Esophagus muscularis mucosa (tissue), 4 donors: ENCODE measurements around the gene METTL4. TPM values are rescaled to one million over a fixed set of nuclear protein-coding genes. Genes with fewer than 3 reads are reported as not detected.

ENCODE experiments used
- DNase-seq: peaks from one replicate; pipeline ENCODE4 v3.0.0-alpha.2; 2017; ENCODE audit errors: extremely low spot score
- H3K27ac ChIP-seq, 4 donors: fragments of 200-600 bp; sonication (generic); replicated peaks in 1 of 4; 1 replicate in 3 of 4; 2 replicates in 1 of 4; pipeline ENCODE4 v1.5.1; 2016 to 2019; ENCODE audit warnings: mild to moderate bottlenecking in 1 of 4
- H3K27me3 ChIP-seq, 4 donors: fragments of 200-600 bp; sonication (generic); one replicate each; pipeline versions ENCODE4 v1.5.1 to v1.6.0; 2016 to 2019
- H3K36me3 ChIP-seq, 4 donors: fragments of 200-600 bp; sonication (generic); one replicate each; pipeline ENCODE4 v1.5.1; 2016 to 2019
- H3K4me1 ChIP-seq, 4 donors: fragments of 200-600 bp; sonication (generic); one replicate each; pipeline ENCODE4 v1.5.1; 2016 to 2019
- H3K4me3 ChIP-seq, 4 donors: fragments of 200-600 bp; sonication (generic); 1 replicate in 2 of 4; 2 replicates in 2 of 4; pipeline ENCODE4 v1.5.1; 2016 to 2019; ENCODE audit warnings: mild to moderate bottlenecking in 4 of 4, moderate library complexity in 1 of 4
- H3K9me3 ChIP-seq, 4 donors: fragments of 200-600 bp; sonication (generic); 1 replicate in 3 of 4; 2 replicates in 1 of 4; pipeline ENCODE4 v1.5.1; 2016 to 2019
- EP300 ChIP-seq: sonication (generic); formaldehyde crosslinking; IDR thresholded peaks from one replicate; pipeline ENCODE4 v1.6.1; 2017; ENCODE audit warnings: antibody characterized with exemption
- POLR2A ChIP-seq: fragments of 450-650 bp; IDR thresholded peaks from one replicate; pipeline ENCODE4 v1.6.1; 2017; ENCODE audit warnings: antibody characterized with exemption, moderate library complexity, mild to moderate bottlenecking, low read depth
- POLR2AphosphoS5 ChIP-seq, 2 donors: sonication (generic); formaldehyde crosslinking; IDR thresholded peaks; one replicate each; pipeline ENCODE4 v1.6.1; 2017; ENCODE audit warnings: antibody characterized with exemption in 2 of 2
- WGBS: methylation state at CpG from one replicate; pipeline ENCODE4 v1.1.5; 2018; 5-methylcytosine and 5-hydroxymethylcytosine counted together
- intact Hi-C: fragments of 100-400 bp; cut with DNase I; formaldehyde crosslinking; loops from one replicate; pipeline ENCODE4 v1.15.1; 2023
- total RNA-seq, 4 donors: library from RNA; depleted of rRNA; stranded (reverse); fragments of >200 nt; gene quantifications; one replicate each; pipeline versions ENCODE4 v1.1.0 to v1.2.1, GENCODE V29; 2016
- TF ChIP-seq, protein P1 (sequence below), 3 experiments: fragments of 200-600 bp in 2 of 3; fragments of 450-650 bp in 1 of 3; sonication (generic) in 2 of 3; IDR thresholded peaks; one replicate each; pipeline ENCODE4 v1.5.1; 2017 to 2019; ENCODE audit warnings: antibody characterized with exemption in 3 of 3, mild to moderate bottlenecking in 2 of 3, moderate library complexity in 1 of 3

METTL4 gene
- total RNA-seq, 4 donors from 2014 or later = 4.3 to 8.3 (median 5.7) TPM

- H3K4me3 ChIP-seq = no peak overlapping the region
- no peak for DNase-seq
- no peaks in the 10 kb centered on the region for H3K9me3 ChIP-seq
- TF ChIP-seq, protein P1, sequence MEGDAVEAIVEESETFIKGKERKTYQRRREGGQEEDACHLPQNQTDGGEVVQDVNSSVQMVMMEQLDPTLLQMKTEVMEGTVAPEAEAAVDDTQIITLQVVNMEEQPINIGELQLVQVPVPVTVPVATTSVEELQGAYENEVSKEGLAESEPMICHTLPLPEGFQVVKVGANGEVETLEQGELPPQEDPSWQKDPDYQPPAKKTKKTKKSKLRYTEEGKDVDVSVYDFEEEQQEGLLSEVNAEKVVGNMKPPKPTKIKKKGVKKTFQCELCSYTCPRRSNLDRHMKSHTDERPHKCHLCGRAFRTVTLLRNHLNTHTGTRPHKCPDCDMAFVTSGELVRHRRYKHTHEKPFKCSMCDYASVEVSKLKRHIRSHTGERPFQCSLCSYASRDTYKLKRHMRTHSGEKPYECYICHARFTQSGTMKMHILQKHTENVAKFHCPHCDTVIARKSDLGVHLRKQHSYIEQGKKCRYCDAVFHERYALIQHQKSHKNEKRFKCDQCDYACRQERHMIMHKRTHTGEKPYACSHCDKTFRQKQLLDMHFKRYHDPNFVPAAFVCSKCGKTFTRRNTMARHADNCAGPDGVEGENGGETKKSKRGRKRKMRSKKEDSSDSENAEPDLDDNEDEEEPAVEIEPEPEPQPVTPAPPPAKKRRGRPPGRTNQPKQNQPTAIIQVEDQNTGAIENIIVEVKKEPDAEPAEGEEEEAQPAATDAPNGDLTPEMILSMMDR (IDR thresholded peaks at IDR 0.05) = no peak
- no peak overlapping the region for H3K27ac ChIP-seq
- intact Hi-C loops = no loop called here
- no peaks in the 10 kb centered on the region for H3K4me1 ChIP-seq
- no peaks in the 10 kb centered on the region for H3K27me3 ChIP-seq
- no peaks in the 10 kb centered on the region for H3K36me3 ChIP-seq
- 79% methylated on average over 3 of the region's 3 CpGs for WGBS
Observed at GRCh38 chr18:2508678-2509077, 62.6 kb downstream of the METTL4 start.

GRCh38 chr18:2508155-2508554 is 63.1 kb downstream of the METTL4 start:
- no peak for DNase-seq
- TF ChIP-seq POLR2AphosphoS5 (IDR thresholded peaks at IDR 0.05) (no peak), EP300 (no peak), POLR2A (no peak)
- TF ChIP-seq, protein P1 (IDR thresholded peaks at IDR 0.05) = no peak
- Histone ChIP-seq H3K9me3 (no peaks in the 10 kb centered on the region), H3K27me3 (no peaks in the 10 kb centered on the region), H3K27ac (no peak overlapping the region), H3K4me1 (no peaks in the 10 kb centered on the region), H3K4me3 (no peak overlapping the region), H3K36me3 (no peaks in the 10 kb centered on the region)
- intact Hi-C loops = no loop called here
- 83% methylated on average over 2 of the region's 2 CpGs for whole genome bisulfite sequencing

- Histone ChIP-seq H3K9me3 (no peaks in the 10 kb centered on the region), H3K27me3 (no peaks in the 10 kb centered on the region), H3K4me1 (no peaks in the 10 kb centered on the region), H3K4me3 (no peak overlapping the region), H3K36me3 (no peaks in the 10 kb centered on the region), H3K27ac (no peak overlapping the region)
- DNase-seq = no peak
- intact Hi-C loops = no loop called here
- TF ChIP-seq EP300 (no peak), POLR2AphosphoS5 (IDR thresholded peaks at IDR 0.05) (no peak), POLR2A (no peak)
- TF ChIP-seq, protein P1 (IDR thresholded peaks at IDR 0.05) = no peak
- 85% methylated on average over 1 of the region's 1 CpG for WGBS
Observed at GRCh38 chr18:2504642-2505041, 66.7 kb downstream of the METTL4 start.

DNA sequence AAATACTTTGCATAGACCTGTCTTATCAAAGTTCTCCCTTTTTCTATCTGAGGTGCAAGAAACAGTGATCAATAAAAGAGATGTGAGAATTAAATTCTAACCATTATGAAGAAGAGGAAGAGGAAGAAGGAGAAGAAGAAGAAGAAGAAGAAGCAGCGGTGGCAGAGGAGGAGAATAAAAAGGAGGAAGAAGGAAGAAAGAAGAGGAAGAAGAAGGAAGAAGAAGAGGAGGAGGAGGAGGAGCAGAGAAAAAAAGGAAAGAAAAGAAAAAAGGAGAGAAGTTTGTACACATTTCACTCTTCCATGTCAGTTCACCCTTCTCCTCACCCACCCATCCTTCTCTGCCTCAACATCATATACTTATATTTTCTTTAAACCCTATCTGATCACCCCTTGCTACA is 68.4 kb downstream of the METTL4 start:
- Histone ChIP-seq H3K27me3 (no peaks in the 10 kb centered on the region), H3K36me3 (no peaks in the 10 kb centered on the region), H3K4me3 (no peak overlapping the region), H3K9me3 (no peaks in the 10 kb centered on the region), H3K27ac (no peak overlapping the region), H3K4me1 (no peaks in the 10 kb centered on the region)
- intact Hi-C loops = no loop called here
- DNase-seq = no peak
- TF ChIP-seq EP300 (no peak), POLR2AphosphoS5 (IDR thresholded peaks at IDR 0.05) (no peak), POLR2A (no peak)
- TF ChIP-seq, protein P1 (IDR thresholded peaks at IDR 0.05) = no peak
- 79% methylated on average over 1 of the region's 1 CpG for WGBS

DNA sequence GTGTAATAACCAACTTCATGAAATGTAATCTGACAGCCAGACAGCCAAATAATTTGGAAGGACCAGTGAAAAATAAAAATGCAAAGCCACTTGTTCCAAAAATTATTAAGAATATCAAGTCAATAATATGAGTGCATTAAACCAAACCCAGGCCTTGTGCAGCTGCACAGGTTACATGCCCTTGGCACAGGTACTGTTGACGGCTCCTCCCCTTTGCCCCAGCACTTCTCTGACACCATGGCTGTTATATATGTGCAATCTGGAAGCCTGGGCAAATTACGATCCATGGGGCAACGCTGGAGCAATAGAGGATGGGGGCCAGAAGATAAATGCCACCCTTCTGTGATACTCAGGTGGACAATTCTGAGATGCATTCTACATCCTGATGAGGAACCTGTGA is 68.9 kb downstream of the METTL4 start:
- Histone ChIP-seq H3K4me1 (no peaks in the 10 kb centered on the region), H3K27ac (no peak overlapping the region), H3K27me3 (no peaks in the 10 kb centered on the region), H3K4me3 (no peak overlapping the region), H3K36me3 (no peaks in the 10 kb centered on the region), H3K9me3 (no peaks in the 10 kb centered on the region)
- DNase-seq = no peak
- intact Hi-C loops = no loop called here
- WGBS = 57% methylated on average over 3 of the region's 3 CpGs
- TF ChIP-seq POLR2A (no peak), EP300 (no peak), POLR2AphosphoS5 (IDR thresholded peaks at IDR 0.05) (no peak)
- TF ChIP-seq, protein P1 (IDR thresholded peaks at IDR 0.05) = no peak
